Measurements from ENCODE around the gene ANO3.

- TF ChIP-seq CTCF (IDR thresholded peaks at IDR 0.05; ENCODE audit: control extremely low read depth in 1 of 3, insufficient read depth in 1 of 3, low read depth in 1 of 3, low read length in 3 of 3) (no peak), POLR2AphosphoS5 (IDR thresholded peaks at IDR 0.05; ENCODE audit: low read depth, low read length) (no peak), POU5F1 (IDR thresholded peaks at IDR 0.05; ENCODE audit: low read depth, low read length) (no peak), TCF12 (IDR thresholded peaks at IDR 0.05; ENCODE audit: low read depth, low read length) (no peak), EGR1 (IDR thresholded peaks at IDR 0.05; ENCODE audit: borderline replicate concordance, low read depth, low read length) (no peak), ZNF274 (IDR thresholded peaks at IDR 0.05; ENCODE audit: borderline replicate concordance, extremely low read depth, low read length) (no peak), POLR2A (IDR thresholded peaks at IDR 0.05; ENCODE audit: control extremely low read depth in 1 of 2, low read depth in 2 of 2, low read length in 2 of 2) (no peak), CEBPB (IDR thresholded peaks at IDR 0.05; ENCODE audit: low read depth, low read length) (no peak), EP300 (IDR thresholded peaks at IDR 0.05; ENCODE audit: borderline replicate concordance in 1 of 2, low read depth in 2 of 2, low read length in 2 of 2) (no peak)
Measured at GRCh38 chr11:26703411-26704191, 371.7 kb downstream of the ANO3 start.
